Keratinocyte (primary cell): ENCODE data around the gene DPYD. TPM values are rescaled to one million over a fixed set of nuclear protein-coding genes. Genes with fewer than 3 reads are reported as not detected.
A peak's percentile ranks its signal among the peaks of the same experiment; 100 is the strongest.

Experiments used
- DNase-seq: peaks from one replicate; pipeline ENCODE4 v3.0.0-alpha.2; 2011; ENCODE audit warnings: low read depth, missing footprints, low spot score
- FAIRE-seq: peaks from 2 replicates; lab custom pipeline; 2011; peaks lifted over from hg19 to GRCh38; lab: Jason Lieb, UNC
- H2AFZ ChIP-seq: 2 replicates; pipeline ENCODE4 v1.6.0; 2012; ENCODE audit warnings: low read length, control low read depth, inconsistent platforms; ENCODE audit not compliant: control insufficient read depth
- H3K27ac ChIP-seq: 2 replicates; pipeline ENCODE4 v1.5.1; 2011; ENCODE audit warnings: low read length; ENCODE audit not compliant: control insufficient read depth, insufficient read depth
- H3K27me3 ChIP-seq: 3 replicates; pipeline ENCODE4 v1.6.0; 2011; ENCODE audit warnings: low read length; ENCODE audit not compliant: control insufficient read depth, insufficient read depth; ENCODE audit errors: extremely low read depth
- H3K36me3 ChIP-seq, 2 experiments: 2 replicates in 1 of 2; 3 replicates in 1 of 2; pipeline ENCODE4 v1.5.1; 2011; ENCODE audit warnings: low read length in 2 of 2, mild to moderate bottlenecking in 1 of 2; ENCODE audit not compliant: control insufficient read depth in 2 of 2, insufficient read depth in 2 of 2; ENCODE audit errors: extremely low read depth in 1 of 2
- H3K4me1 ChIP-seq: 3 replicates; pipeline ENCODE4 v1.5.1; 2011; ENCODE audit warnings: low read length; ENCODE audit not compliant: control insufficient read depth, insufficient read depth; ENCODE audit errors: extremely low read depth
- H3K4me2 ChIP-seq: 3 replicates; pipeline ENCODE4 v1.6.0; 2011; ENCODE audit warnings: low read depth, low read length; ENCODE audit not compliant: control insufficient read depth, insufficient read depth; ENCODE audit errors: extremely low read depth
- H3K4me3 ChIP-seq, 3 experiments: fragments of 200-600 bp in 1 of 3; sonication (generic) in 1 of 3; 2 replicates in 2 of 3; 3 replicates in 1 of 3; pipeline ENCODE4 v1.5.1; 2011 to 2016; ENCODE audit warnings: low read length in 3 of 3, mild to moderate bottlenecking in 3 of 3, control low read depth in 2 of 3, inconsistent platforms in 1 of 3, low read depth in 1 of 3, mixed read lengths in 1 of 3, mixed run types in 1 of 3, moderate library complexity in 1 of 3; ENCODE audit not compliant: control insufficient read depth in 2 of 3, insufficient read depth in 2 of 3; ENCODE audit errors: extremely low read depth in 1 of 3
- H3K79me2 ChIP-seq: 2 replicates; pipeline ENCODE4 v1.6.0; 2012; ENCODE audit warnings: low read length; ENCODE audit not compliant: control insufficient read depth, insufficient read depth
- H3K9ac ChIP-seq: 3 replicates; pipeline ENCODE4 v1.6.0; 2011; ENCODE audit warnings: low read length; ENCODE audit not compliant: control insufficient read depth, insufficient read depth; ENCODE audit errors: extremely low read depth
- H3K9me1 ChIP-seq: 3 replicates; pipeline ENCODE4 v1.6.0; 2011; ENCODE audit warnings: low read length; ENCODE audit not compliant: control insufficient read depth, insufficient read depth; ENCODE audit errors: extremely low read depth
- H3K9me3 ChIP-seq: 2 replicates; pipeline ENCODE4 v1.5.1; 2012; ENCODE audit warnings: low read depth, low read length; ENCODE audit not compliant: control insufficient read depth
- H4K20me1 ChIP-seq: 3 replicates; pipeline ENCODE4 v1.6.0; 2011; ENCODE audit warnings: low read length; ENCODE audit not compliant: control insufficient read depth, insufficient read depth; ENCODE audit errors: extremely low read depth
- CTCF ChIP-seq, 3 experiments: IDR thresholded peaks in 1 of 3; conservative IDR thresholded peaks in 1 of 3; optimal IDR thresholded peaks in 1 of 3; 2 replicates in 2 of 3; 3 replicates in 1 of 3; pipeline versions ENCODE3 to v1.5.1; 2011; ENCODE audit warnings: low read length in 3 of 3, mild to moderate bottlenecking in 3 of 3, moderate library complexity in 2 of 3, control low read depth in 1 of 3, inconsistent platforms in 1 of 3; ENCODE audit not compliant: insufficient read depth in 2 of 3; ENCODE audit errors: extremely low read depth in 1 of 3
- EZH2 ChIP-seq: IDR thresholded peaks from one replicate; pipeline ENCODE4 v1.6.1; 2012; ENCODE audit warnings: inconsistent platforms, mild to moderate bottlenecking, low read length, moderate library complexity
- dilution Hi-C: fragments of 300-500 bp; cut with MboI; formaldehyde crosslinking; loops from one replicate; pipeline ENCODE4 v1.7.0; 2020; ENCODE audit warnings: low sequenced_read_pairs; ENCODE audit not compliant: extremely low pct_ligation_motif_present
- polyA plus RNA-seq, 5 experiments: library from polyadenylated mRNA; depleted of rRNA in 3 of 5; stranded (reverse) in 3 of 5; stranded (forward) in 1 of 5; unstranded in 1 of 5; fragments of >200 nt; gene quantifications; 1 replicate in 1 of 5; 2 replicates in 3 of 5; 3 replicates in 1 of 5; pipeline versions ENCODE4 v1.2.1 to v1.2.3, GENCODE V29; 2011 to 2012; ENCODE audit warnings: missing spikeins in 2 of 5, low read depth in 1 of 5, low replicate concordance in 1 of 5

DPYD gene
- polyA plus RNA-seq, 1 donor (not counting 4 experiments of a cell fraction or from before 2014, with no cell fraction given): 1.9 TPM

GRCh38 chr1:97078872-97079271 lies 842.0 kb downstream of the DPYD start:
- H3K9me3 ChIP-seq: no peaks in the 10 kb centered on the region
- H3K27ac ChIP-seq: no peak overlapping the region
- H4K20me1 ChIP-seq: no peaks in the 10 kb centered on the region
- no peak overlapping the region for H3K9ac ChIP-seq
- H3K79me2 ChIP-seq: no peaks in the 10 kb centered on the region
- no peak overlapping the region for H2AFZ ChIP-seq
- peaks cover 37% of the 10 kb centered on the region for H3K4me1 ChIP-seq
- no peak for TF ChIP-seq CTCF (optimal IDR thresholded peaks at IDR 0.05 in 1 of 3, IDR thresholded peaks at IDR 0.05 in 1 of 3, conservative IDR thresholded peaks at IDR 0.05 in 1 of 3; ENCODE audit: extremely low read depth in 1 of 3, insufficient read depth in 2 of 3, low read length in 3 of 3)
- no peak for TF ChIP-seq EZH2
- H3K4me3 ChIP-seq: no peak overlapping the region
- no peaks in the 10 kb centered on the region for H3K9me1 ChIP-seq
- H3K4me2 ChIP-seq: no peak overlapping the region
- dilution Hi-C loops: no loop called here
- no peak for FAIRE-seq
- H3K27me3 ChIP-seq: no peaks in the 10 kb centered on the region
- no peak for DNase-seq
- no peaks in the 10 kb centered on the region for H3K36me3 ChIP-seq

GRCh38 chr1:97077221-97077620 lies 843.6 kb downstream of the DPYD start:
- Histone ChIP-seq H3K4me1 (peaks cover 32% of the 10 kb centered on the region), H3K36me3 (no peaks in the 10 kb centered on the region), H3K9me1 (no peaks in the 10 kb centered on the region), H3K4me3 (no peak overlapping the region), H3K9ac (no peak overlapping the region), H3K4me2 (no peak overlapping the region), H3K27me3 (no peaks in the 10 kb centered on the region), H4K20me1 (no peaks in the 10 kb centered on the region), H3K9me3 (no peaks in the 10 kb centered on the region), H3K27ac (no peak overlapping the region), H3K79me2 (no peaks in the 10 kb centered on the region), H2AFZ (peak overlapping the region; percentile 52)
- TF ChIP-seq CTCF (optimal IDR thresholded peaks at IDR 0.05 in 1 of 3, IDR thresholded peaks at IDR 0.05 in 1 of 3, conservative IDR thresholded peaks at IDR 0.05 in 1 of 3; ENCODE audit: extremely low read depth in 1 of 3, insufficient read depth in 2 of 3, low read length in 3 of 3) (no peak), EZH2 (no peak)
- DNase-seq (no peak), FAIRE-seq (peak; percentile 48)
- dilution Hi-C loops: no loop called here
